GM18505 (cell line): ENCODE results near the gene PCDHGB2.
"Not testable (repeated sequence)": the region's sequence is repeated elsewhere in the genome, so short reads cannot be mapped to it uniquely, and the experiment has no call there.

Experiments
- ATAC-seq: cut with Tn5 transposase; IDR thresholded peaks from one replicate; pipeline ENCODE4 v1.9.1; 2021; ENCODE audit not compliant: unreplicated experiment
- POLR2A ChIP-seq: IDR thresholded peaks from 4 replicates; pipeline ENCODE4 v1.6.1; 2011; ENCODE audit warnings: borderline replicate concordance; ENCODE audit not compliant: insufficient read depth, insufficient read length; ENCODE audit errors: extremely low read depth

PCDHGB2 gene

DNA sequence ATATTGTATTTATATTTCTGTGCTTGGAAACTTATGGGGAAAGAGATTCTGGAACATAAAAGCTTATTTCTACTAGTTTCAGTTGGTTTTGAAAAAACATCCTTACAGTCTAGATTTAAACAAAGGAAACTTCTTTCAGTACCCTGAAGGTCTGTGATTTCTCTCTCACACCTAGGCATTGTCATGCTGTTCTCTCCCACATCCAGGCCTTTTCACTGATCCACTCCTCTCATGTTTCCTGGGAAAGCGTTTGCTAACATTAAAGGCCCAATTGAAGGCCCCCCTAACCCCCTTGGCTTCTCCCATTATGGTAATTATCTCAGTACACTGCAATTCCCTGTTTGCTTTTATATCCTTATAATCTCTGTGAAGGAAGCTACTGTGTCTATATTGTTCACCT is 17.0 kb upstream of the PCDHGB2 start:
- TF ChIP-seq POLR2A, result no peak
- no peak for ATAC-seq

DNA sequence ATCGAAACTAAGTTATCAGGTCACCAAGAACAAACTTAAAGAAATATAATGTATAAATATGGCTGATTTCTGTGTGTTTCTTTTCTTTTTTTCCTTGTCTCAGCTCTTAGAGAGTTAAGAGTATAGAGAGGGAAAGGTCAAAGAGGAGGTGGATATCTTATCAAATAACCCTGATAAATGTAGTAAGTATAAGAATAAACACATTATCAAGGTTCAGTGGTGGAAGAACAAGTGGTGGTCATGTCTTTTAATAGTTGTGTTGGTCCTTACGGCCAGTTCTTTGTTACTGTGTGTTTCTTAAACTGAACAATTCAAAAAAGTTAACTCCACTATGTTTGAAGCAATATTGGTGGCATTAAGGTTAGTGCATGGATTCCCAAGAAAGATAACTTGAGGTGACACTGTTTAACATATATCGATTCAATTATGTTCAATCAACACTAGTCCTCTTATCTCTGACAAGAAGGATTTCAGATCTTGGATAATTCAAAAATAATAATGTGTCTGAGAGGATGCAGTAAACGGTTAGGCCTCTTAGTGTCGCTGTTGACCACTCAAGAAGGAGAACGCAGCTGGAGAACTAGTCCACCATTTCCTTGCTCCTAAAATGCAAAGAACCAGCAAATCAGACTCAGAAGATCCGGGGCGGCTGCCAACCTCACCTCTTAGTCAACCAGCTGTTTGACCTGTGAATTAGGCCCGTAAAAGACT is 16.4 kb upstream of the PCDHGB2 start, which contains the start of gene PCDHGA3:
TSS of gene PCDHGA3 (plus strand) at position 588 of the 711 bp plus-strand sequence. CDS start 205 bp downstream, outside the sequence.
- no peak for TF ChIP-seq POLR2A
- peak; percentile 68 for ATAC-seq

DNA sequence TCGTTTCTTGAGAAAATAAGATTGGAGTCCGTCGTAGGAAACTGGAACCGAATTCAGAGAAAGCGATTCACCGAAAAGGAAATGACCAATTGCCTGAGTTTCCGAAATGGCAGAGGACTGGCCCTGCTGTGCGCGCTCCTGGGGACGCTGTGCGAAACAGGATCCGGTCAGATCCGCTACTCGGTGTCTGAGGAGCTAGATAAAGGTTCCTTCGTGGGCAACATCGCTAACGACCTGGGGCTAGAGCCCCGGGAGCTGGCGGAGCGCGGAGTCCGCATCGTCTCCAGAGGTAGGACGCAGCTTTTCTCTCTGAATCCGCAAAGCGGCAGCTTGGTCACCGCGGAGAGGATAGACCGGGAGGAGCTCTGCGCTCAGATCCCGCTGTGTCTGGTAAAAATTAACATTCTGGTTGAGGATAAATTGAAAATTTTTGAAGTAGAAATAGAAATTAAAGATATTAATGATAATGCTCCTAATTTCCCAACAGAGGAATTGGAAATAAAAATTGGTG is 15.8 kb upstream of the PCDHGB2 start:
- peak; percentile 27 for ATAC-seq
- TF ChIP-seq POLR2A, result no peak

DNA sequence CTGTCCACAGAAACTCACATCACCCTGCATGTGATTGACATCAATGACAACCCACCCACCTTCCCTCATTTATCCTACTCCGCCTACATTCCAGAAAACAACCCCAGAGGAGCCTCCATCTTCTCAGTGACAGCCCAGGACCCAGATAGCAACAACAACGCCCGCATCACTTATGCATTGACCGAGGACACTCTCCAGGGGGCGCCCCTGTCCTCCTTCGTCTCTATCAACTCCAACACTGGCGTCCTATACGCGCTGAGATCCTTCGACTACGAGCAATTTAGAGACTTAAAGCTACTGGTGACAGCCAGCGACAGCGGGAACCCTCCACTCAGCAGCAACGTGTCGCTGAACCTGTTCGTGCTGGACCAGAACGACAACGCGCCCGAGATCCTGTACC is 14.5 kb upstream of the PCDHGB2 start:
- ATAC-seq, result no peak
- TF ChIP-seq POLR2A, result no peak

- ATAC-seq, result not testable (repeated sequence)
Measured at GRCh38 chr5:141346017-141346416, 13.8 kb upstream of the PCDHGB2 start.

GRCh38 chr5:141349917-141350619 is 9.7 kb upstream of the PCDHGB2 start, which contains the start of gene PCDHGB1:
Gene PCDHGB1 (plus strand): TSS chr5:141350099. CDS start chr5:141350261, 162 bp downstream.
- ATAC-seq, result peak; percentile 62
- TF ChIP-seq POLR2A, result no peak

GRCh38 chr5:141351591-141351990 is 8.2 kb upstream of the PCDHGB2 start:
- no peak for TF ChIP-seq POLR2A
- ATAC-seq, result no peak

DNA sequence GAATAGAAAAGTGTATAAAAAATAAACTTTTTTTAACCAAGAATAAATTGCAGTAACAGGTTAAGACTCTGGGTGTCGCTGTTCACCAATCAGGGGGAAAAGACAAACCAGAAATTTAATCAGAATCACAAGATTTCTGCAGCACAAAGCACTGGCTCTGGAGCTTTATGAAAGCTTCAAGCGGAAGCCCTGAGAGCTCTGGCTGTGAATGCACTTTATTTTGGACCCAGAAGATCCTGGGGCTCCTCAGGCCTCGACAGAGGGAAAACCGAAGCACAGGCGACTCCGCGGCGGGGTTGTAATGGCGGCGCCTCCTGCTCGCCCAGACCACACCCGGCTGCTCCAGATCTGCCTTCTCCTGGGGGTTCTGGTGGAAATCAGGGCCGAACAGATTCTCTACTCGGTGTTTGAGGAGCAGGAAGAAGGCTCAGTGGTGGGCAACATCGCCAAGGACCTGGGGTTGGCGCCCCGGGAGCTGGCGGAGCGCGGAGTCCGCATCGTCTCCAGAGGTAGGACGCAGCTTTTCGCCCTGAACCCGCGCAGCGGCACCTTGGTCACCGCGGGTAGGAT is 4.8 kb upstream of the PCDHGB2 start, which contains the start of gene PCDHGA4:
TSS of gene PCDHGA4 (plus strand) at position 122 of the 570 bp plus-strand sequence. CDS start at position 209, 87 bp downstream.
- TF ChIP-seq POLR2A, result no peak
- no peak for ATAC-seq

DNA sequence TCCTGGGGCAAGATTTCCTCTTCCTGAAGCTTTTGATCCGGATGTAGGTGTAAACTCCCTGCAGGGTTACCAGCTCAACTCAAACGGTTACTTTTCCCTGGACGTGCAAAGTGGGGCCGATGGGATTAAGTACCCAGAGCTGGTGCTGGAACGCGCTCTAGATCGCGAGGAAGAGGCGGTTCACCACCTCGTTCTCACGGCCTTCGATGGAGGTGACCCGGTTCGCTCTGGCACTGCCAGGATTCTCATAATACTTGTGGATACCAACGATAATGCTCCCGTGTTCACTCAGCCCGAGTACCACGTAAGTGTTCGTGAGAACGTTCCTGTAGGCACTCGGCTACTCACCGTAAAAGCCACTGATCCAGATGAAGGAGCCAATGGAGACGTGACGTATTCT is 4.2 kb upstream of the PCDHGB2 start:
- no peak for ATAC-seq
- no peak for TF ChIP-seq POLR2A

DNA sequence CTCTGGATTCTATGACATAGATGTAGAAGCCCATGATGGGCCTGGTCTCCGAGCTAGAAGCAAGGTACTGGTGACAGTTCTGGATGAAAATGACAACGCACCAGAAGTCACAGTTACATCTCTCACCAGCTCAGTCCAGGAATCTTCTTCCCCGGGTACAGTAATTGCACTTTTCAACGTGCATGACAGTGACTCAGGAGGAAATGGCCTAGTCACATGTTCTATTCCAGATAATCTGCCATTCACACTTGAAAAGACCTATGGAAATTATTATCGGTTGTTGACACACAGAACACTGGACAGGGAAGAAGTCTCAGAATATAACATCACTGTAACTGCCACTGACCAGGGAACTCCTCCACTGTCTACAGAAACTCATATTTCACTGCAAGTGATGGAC is 3.7 kb upstream of the PCDHGB2 start:
- no peak for TF ChIP-seq POLR2A

DNA sequence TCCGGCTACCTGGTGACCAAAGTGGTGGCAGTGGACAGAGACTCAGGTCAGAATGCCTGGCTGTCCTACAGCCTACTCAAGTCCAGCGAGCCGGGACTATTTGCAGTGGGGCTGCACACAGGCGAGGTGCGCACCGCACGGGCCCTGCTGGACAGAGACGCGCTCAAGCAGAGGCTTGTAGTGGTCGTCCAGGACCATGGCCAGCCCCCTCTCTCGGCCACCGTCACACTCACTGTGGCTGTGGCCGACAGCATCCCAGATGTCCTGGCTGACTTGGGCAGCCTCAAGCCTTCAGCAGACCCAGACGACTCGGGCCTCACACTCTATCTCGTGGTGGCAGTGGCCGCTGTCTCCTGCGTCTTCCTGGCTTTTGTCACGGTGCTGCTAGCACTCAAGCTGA is 2.8 kb upstream of the PCDHGB2 start:
- TF ChIP-seq POLR2A, result no peak

More for the DNA sequence above, 3.7 kb upstream of the PCDHGB2 start:
- no peak for ATAC-seq

DNA sequence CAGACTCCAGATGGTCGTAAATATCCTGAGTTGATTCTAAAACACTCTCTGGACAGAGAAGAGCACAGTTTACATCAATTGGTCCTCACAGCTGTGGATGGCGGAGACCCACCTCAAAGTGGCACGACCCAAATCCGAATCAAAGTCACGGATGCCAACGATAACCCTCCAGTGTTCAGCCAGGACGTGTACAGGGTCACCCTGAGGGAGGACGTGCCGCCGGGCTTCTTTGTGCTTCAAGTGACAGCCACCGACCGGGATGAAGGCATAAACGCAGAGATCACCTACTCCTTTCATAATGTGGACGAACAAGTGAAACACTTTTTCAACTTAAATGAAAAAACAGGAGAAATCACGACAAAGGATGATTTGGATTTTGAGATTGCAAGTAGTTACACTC is 891 bp downstream of the PCDHGB2 start:
- no peak for TF ChIP-seq POLR2A

More for the DNA sequence above, 2.8 kb upstream of the PCDHGB2 start:
- no peak for ATAC-seq

GRCh38 chr5:141362719-141363118 is 2.9 kb downstream of the PCDHGB2 start:
- TF ChIP-seq POLR2A, result no peak
- ATAC-seq, result no peak

More for the DNA sequence above, 891 bp downstream of the PCDHGB2 start:
- ATAC-seq, result no peak
